Measurements from ENCODE around the gene ACSL3.
"Not testable (repeated sequence)": the region's sequence is repeated elsewhere in the genome, so short reads cannot be mapped to it uniquely, and the experiment has no call there.

ACSL3 gene

DNA sequence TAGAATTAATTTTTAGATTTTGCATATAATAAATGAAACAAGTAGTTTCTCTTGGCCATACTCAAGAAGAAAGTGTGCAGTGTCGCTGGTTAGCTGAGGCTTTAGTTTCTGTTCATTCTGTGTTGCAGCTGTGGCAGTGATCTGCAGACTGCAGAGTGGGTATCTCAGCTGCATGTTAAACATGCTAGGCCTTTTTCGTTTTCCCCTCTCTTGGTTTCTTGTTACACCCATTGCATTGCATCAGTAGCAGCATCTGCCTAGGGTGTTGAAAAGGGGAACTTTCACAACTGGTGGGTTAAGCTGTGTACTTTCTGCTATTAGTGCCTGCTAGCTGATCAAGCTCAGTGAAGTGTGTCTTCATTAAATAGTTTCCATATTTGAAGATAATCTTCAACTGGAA, 51.3 kb downstream of the ACSL3 start:
- peak; percentile 46 for DNase-seq (ENCODE audit: low read depth)

DNA sequence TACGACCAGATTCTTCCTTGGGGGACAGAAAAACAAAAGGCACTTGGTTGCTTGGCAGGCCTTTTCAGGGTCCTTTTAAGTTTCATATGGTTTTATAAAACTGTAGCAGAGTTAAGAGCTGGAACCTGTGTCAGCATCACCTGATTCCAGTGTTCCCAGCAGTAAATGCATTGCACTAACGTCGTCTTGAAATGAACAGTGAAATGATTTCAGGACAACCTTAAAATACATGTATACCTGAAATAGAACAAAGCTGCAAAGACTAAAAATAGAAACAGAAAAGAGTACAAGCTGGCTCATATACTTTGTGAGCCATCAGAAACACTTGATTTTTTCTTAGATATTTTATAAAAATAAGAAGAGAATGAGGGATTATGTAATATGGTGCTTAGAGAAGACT, 51.9 kb downstream of the ACSL3 start:
- no peak for DNase-seq (ENCODE audit: low read depth)

DNA sequence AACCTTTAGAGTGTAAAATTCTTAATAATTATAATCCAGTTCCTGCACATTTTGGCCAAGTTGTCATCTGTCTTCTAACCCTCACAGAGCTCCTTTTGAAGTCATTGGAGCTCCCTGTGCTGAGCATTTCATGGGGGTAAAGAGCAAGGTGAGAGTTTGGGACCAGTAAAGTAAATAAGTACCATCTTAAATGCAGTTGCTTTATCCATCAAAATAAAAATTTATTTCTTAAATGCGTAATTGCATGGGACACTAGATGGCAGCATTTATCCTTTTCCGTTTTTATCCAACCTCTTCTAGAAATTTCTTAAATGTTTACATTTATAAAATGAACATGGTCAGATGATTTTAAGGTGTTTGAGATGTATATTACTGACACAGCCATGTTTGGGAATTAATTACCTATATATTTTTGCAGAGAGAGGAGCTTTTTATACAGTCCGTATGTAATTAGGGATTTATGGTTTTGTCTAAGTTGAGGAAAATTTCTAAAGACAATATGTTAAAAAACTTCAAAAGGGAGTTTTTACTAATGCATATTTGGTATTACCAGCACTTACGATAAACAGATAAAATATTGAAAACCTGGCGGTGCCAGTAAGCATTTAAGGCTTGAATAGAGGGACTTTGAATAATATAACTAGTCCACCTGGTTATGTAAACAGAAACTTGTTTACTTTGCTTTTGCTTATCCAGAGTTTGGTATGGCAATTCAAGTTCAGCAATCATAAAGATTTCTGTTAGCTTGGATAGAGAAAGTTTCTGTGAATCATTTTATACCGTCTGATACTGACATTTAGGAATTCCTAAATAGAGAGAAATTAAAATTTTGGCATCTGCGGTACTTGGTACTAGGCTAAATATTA, 54.5 kb downstream of the ACSL3 start:
- DNase-seq (ENCODE audit: low read depth), result peak; percentile 35

DNA sequence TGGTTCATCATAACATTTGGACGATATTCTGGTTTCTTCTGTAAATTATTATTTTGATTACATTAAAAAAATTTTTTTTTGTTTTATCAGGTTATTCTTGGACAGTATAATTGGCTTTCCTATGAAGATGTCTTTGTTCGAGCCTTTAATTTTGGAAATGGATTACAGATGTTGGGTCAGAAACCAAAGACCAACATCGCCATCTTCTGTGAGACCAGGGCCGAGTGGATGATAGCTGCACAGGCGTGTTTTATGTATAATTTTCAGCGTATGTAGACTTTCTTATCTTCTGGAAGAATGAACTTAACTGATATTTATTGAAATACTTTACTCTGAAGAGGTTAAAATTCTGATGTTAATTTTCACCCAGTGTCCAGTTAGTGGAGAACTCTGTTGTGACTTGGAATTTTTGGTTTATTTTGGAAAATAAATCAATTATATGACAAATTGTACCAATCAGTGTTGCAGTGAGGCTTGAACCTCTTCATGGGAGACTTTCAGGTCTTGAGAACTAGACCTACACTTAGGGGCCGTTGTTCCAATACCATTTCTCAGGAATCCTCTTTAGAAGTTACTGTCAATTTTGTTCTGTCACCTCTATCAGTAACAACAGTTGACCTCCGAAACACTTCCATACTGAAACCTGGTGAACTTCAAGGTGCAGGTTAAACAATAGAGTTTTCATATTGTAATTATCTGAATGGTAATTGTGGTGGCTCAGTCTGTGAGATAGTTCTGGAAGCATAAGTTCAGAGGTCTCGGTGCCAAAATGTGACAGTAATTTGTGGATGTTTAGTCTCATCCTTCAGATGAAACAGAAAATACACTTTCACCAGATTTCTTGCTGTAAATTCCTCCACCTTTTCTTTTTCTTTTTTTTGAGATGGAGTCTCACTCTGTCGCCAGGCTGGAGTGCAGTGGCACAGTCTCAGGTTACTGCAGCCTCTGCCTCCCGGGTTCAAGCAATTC, 55.7 kb downstream of the ACSL3 start:
- DNase-seq (ENCODE audit: low read depth), result no peak

DNA sequence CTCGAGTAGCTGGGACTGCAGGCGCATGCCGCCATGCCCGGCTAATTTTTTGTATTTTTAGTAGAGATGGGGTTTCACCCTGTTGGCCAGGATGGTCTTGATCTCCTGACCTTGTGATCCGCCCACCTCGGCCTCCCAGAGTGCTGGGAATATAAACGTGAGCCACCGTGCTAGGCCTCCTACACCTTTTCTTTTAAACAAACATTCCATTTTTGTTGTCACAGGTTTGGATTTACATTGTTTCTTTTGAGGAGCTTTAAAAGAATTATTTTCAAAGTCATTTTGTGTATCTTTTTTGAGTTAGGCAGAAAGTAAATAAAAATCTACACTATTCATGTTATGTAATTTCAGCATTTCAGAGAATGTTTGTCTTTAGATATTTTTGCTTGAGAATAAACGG, 56.4 kb downstream of the ACSL3 start:
- DNase-seq (ENCODE audit: low read depth), result not testable (repeated sequence)

DNA sequence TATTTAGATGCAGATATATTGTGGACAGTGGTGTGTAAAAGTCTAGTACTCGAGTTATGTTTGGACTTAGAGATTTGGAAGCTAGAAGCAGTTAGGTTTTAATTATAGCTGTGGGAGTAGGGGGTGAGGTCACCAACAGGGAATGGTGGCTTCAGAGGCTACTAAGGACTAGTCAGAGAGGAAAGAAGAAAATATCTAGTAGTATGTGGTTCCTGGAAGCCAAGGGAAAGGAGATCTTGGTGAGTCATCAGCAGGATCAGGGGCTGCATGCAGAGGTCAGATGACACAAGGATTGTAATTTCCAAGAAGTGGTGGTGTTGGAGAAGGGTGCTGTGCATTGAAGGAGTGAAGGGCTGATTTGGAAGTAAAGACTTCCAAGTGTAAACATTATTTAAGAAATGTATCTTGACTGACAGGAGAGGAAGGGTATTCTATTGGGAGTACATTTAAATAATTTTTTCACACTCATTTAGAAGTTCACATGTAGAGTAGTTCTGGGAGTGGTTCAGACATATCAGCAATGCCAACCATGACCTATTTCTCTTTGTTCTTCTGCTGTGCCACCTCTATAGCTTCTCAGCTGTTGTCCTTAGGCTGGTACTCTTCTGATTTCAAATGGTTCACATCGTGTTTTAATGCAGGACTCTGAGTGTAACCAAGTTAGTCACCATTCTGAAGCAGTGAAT, 59.1 kb downstream of the ACSL3 start:
- peak; percentile 89 for DNase-seq (ENCODE audit: low read depth)

DNA sequence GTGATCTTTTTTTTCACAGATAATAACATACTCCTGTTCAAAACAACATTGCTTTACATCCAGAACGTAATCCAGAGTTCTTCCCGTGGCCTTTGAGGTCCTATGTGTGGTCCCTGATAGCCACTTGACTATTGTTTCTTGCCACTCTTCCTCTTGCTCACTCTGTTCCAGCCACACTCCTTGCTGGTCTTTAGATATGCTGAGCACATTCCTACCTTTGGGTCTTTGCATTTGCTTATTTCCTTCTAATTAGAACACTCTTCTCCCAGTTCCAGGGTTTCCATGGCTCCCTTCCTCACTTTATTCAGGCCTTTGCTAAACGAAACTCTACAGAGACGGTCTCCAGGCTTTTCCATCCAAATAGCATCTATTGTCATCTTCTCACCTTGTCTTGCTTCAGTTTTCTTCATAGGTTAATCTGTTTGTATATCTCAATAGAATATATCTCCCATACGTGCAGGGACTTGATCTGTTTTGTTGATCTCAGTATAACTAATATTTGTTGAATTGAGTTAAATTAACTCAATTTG, 59.9 kb downstream of the ACSL3 start:
- no peak for DNase-seq (ENCODE audit: low read depth)

DNA sequence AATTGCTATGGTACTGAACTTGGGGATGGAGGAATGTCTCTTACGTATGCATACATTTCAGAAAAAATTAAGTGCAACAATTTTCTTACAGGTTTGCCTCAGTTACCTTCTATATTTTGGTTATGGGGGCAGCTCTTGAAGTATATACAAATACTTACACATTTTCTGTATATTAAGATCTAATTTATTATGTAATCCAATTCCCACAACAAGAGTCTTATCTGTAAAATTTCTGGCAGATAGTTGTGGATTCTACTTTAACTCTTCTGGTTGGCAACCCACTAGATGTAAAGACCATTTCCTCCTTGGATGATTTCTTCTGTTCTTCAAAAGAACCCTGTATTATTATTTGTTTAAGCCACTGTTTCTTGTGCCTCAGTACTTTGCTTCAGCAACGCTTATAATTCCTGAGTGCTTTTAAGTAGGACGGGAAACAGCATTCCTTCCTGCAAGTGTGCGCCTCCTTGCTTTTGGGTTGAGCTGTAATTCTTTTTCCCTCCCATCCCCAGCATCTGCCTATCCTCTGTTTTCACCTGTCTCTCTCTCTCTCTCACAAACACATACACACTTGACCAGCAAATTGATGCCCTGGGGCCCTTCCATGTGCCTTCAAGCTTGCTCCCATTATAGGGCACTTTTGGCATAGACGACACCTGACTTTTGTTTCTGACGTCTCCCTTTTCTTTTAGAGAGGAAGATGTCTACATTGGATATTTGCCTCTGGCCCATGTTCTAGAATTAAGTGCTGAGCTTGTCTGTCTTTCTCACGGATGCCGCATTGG, 61.4 kb downstream of the ACSL3 start:
- no peak for DNase-seq (ENCODE audit: low read depth)

DNA sequence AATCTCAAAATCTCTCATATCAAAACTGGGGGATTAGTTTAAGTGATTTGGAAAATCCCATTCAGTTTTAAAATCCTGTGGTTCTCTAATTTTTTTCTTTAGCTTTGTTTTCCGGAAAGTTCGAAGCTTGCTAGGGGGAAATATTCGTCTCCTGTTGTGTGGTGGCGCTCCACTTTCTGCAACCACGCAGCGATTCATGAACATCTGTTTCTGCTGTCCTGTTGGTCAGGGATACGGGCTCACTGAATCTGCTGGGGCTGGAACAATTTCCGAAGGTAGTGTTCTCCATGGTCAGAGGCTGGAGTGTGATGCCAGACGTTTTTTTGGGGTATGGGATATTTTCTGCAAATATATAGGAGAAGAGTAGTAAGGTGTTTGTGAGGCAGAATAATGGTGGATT, 66.1 kb downstream of the ACSL3 start:
- no peak for DNase-seq (ENCODE audit: low read depth)

DNA sequence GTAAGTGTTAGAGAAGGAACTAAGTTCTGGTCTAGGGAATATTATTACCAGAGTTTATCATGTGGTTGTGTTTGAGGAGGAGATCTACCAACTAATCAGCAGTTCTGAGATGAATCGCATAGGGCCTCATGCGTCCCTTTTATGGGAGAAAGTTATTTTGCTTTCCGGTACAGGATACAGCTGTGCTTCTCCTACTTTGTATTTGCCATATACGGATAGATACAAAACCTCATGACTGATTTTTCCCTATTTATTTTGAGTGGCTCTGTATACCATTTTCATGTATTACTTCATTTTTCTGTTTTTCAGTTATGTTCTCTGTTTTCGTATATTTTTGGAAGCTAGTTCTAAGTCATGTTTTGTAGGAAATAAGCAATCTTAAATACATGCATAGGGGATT, 66.8 kb downstream of the ACSL3 start:
- DNase-seq (ENCODE audit: low read depth), result no peak

DNA sequence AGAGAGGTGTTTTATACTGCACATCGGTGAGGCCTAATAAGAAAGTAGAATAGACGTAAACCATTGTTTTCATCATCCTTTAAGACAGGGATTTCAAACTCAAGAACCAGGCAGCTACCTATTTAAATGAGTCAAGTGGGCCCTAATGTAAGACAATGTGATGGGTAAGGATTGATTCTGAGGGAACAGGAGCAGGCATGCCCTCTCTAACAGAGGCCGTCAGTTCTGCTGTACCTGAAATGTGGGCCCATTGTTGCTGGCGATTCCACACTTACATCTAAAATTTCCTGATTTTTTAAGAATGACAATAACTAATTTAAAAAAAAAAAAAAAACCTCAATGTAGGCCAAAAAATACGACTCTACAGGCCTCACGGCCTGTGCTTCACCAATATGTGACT, 67.5 kb downstream of the ACSL3 start:
- no peak for DNase-seq (ENCODE audit: low read depth)

DNA sequence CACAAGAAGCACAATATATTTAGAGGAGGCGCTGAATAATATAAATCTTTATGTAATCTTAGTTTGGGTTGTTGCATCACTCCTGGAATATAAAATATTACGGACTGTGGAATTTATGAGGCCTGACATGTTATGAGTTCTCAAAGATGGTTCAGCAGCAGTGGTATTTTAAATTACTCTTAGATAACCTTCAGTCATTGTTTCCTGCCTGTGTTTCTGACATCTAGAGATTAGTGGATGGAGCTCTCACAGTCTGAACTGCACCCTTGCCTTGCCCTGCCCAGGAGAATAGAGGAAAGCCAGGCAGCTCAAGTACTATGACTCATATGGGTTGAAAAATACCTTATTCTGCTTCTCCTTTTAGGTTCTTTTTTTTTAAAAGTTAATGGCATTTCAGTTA, 70.0 kb downstream of the ACSL3 start:
- peak; percentile 96 for DNase-seq (ENCODE audit: low read depth)

DNA sequence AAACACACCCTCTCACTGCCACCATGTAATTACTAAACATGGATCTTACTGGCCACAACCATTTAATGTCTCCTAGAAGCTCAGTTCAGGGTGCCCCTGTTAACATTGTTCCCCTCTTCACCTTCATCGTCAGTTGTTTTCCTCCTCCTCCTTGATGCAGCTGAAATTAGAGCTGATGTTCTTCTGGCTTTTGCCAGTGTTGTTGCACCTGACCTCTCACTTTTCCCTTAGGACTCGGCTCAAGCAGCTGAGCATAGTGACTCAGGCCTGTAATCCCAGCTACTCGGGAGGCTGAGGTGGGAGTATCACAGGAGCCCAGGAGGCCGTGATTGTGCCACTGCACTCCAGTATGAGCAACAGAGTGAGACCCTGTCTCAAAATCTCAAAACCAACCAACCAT, 70.8 kb downstream of the ACSL3 start:
- DNase-seq (ENCODE audit: low read depth), result peak; percentile 48

DNA sequence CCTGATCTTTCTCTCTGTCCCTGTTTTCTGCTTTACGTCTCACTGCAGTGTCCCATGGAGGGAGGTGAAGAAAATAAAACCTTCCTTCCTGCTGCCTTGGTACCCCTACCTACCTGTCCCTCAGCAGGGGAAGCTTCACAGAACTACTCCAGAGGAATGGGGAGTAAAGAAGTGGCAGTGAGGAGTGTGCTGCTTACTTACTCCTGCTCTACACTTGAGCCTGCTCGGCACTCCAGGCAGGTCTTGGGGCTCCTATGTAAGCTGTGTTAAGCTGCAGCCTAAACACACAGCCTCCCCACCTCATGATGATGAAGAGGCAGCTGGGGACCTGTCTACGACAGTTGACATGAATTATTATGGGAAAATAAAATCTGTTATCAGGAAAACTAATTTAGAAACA, 72.6 kb downstream of the ACSL3 start:
- DNase-seq (ENCODE audit: low read depth), result no peak

DNA sequence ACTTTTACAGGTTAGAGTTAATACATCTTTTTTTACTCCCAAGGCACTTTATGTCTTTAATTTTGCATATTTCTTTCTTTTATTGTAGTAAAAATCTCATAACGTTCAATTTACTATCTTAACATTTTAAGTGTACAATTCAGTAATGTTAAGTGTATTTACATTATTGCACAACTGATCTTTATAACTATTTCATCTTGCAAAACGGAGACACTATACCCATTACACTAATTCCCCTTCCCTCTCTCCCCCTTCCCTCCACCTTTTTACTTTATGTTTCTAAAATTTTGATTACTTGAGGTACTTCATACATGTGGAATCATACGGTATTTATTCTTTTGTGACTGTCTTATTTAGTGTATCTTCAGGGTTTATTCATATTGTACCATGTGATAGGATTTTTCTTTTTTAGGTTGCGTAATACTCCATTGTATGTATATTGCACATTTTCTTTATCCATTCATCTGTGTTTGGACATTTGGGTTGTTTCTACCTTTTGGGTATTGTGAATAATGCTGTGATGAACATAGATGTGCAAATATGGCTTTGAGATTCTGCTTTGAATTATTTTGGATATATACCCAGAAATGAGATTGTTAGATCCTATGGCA, 75.0 kb downstream of the ACSL3 start:
- no peak for DNase-seq (ENCODE audit: low read depth)

DNA sequence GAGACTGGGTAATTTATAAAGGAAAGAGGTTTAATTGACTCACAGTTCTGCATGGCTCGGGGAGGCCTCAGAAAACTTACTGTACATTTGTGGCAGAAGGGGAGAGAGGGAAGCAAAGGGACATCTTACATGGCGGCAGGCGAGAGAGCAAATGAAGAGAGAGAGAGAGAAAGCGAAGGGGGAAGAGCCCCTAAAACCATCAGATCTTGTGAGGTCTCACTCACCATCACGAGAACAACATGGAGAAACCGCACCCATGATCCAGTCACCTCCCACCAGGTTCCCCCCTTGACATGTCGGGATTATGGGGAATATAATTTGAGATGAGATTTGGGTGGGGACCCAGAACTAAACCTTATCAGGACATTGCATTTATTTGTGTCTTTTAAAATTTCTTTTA, 75.9 kb downstream of the ACSL3 start:
- no peak for DNase-seq (ENCODE audit: low read depth)

DNA sequence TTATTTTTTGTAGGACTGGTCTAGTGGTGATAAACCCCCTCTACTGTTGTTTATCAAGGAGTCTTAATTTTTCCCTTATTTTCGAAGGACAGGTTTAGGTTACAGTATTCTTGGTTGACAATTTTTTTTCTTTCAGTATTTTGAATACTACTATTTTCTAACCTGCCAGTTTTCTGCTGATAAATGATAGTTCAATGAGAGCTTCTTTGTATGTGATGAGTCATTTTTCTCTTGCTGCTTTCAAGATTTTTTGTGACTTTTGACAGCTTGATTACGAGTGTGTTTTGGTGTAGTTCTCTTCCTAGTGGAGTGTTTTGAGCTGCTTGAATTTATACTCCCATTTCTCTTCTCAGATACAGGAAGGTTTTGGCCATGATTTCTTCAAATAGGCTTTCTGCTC, 77.5 kb downstream of the ACSL3 start:
- no peak for DNase-seq (ENCODE audit: low read depth)

DNA sequence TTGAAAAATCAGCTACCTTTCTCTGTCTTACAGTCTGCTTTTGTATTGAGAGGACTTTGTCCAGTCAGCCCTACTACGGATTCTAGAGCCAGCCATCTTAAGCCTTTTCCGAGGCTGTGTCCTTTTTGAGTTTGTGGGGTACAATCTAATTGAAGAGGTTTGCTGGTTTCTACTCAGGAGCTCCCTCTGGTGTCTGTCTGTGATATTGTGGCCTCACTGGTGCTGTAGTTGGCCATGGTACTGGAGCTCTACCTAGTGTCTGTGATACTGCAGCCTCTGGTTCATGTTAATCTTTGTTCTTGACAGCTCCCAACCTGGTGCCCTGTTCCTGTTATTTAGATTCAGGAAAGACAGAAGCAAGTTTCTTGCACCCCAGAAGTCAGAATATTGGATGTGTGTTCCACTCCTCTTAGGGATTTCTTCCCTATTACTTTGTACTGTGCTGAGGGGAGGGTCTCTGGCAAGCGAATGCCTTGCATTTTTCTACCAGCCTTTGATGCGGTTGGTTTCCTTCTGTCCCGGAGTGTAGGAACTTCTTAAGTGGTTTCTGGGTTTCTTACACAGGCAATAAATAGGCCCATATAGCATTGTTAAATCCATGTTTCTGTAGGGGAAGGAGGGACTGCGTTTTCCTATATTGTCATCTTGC, 78.5 kb downstream of the ACSL3 start:
- peak; percentile 72 for DNase-seq (ENCODE audit: low read depth)

DNA sequence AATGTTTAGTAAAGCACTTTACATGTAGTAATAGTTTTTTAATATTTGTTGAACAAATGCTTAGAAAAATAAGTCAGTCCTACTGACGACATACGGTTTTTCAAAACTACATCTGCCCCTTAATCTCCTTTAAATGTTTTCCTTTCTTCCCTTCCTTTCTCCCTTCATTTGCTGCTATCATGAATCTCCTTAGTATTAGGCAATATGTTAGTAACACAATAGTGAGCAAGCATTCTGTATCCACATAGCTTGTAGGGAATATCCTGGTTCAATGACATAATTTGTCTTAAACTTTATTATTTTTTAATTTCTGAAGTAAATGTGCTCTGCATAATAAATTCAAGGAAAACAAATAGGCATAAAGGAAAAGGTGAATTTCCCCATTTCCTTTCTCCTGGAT, 79.1 kb downstream of the ACSL3 start:
- peak; percentile 67 for DNase-seq (ENCODE audit: low read depth)

DNA sequence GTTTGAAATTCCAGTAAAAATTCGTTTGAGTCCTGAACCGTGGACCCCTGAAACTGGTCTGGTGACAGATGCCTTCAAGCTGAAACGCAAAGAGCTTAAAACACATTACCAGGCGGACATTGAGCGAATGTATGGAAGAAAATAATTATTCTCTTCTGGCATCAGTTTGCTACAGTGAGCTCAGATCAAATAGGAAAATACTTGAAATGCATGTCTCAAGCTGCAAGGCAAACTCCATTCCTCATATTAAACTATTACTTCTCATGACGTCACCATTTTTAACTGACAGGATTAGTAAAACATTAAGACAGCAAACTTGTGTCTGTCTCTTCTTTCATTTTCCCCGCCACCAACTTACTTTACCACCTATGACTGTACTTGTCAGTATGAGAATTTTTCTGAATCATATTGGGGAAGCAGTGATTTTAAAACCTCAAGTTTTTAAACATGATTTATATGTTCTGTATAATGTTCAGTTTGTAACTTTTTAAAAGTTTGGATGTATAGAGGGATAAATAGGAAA, 80.7 kb downstream of the ACSL3 start:
- peak; percentile 68 for DNase-seq (ENCODE audit: low read depth)
